Common myeloid progenitor, CD34-positive (primary cell): Measurements from ENCODE around the gene PVR.
A peak's percentile ranks its signal among the peaks of the same experiment; 100 is the strongest.

ENCODE experiments used
- CTCF ChIA-PET: fragments of 350-600 bp; sonication (Branson Sonifier 250); formaldehyde crosslinking; loops from one replicate; lab custom pipeline; 2021; ENCODE audit warnings: antibody characterized with exemption; lab: Charles Lee
- POLR2A ChIA-PET: fragments of 350-600 bp; sonication (Branson Sonifier 250); formaldehyde crosslinking; loops from one replicate; lab custom pipeline; 2021; ENCODE audit warnings: antibody characterized with exemption; lab: Charles Lee
- DNase-seq, 3 donors: peaks; one replicate each; pipeline versions ENCODE4 v3.0.0 to v3.0.0-alpha.2; 2013
- H3K27ac ChIP-seq, 2 experiments: 1 replicate in 1 of 2; 2 replicates in 1 of 2; pipeline ENCODE4 v1.7.0; 2013; ENCODE audit warnings: inconsistent platforms in 2 of 2, low read length in 2 of 2, mild to moderate bottlenecking in 2 of 2, low read depth in 1 of 2, moderate library complexity in 1 of 2; ENCODE audit not compliant: severe bottlenecking in 2 of 2, insufficient read depth in 1 of 2, poor library complexity in 1 of 2
- H3K27me3 ChIP-seq, 5 experiments: replicated peaks in 2 of 5; 1 replicate in 3 of 5; 2 replicates in 2 of 5; pipeline versions ENCODE4 v1.6.1 to v1.7.0; 2013; ENCODE audit warnings: low read length in 4 of 5, mild to moderate bottlenecking in 2 of 5, moderate library complexity in 2 of 5, inconsistent platforms in 1 of 5; ENCODE audit not compliant: insufficient read depth in 5 of 5, control insufficient read depth in 4 of 5
- H3K36me3 ChIP-seq, 4 experiments: 1 replicate in 2 of 4; 2 replicates in 2 of 4; pipeline versions ENCODE4 v1.6.1 to v1.7.0; 2013; ENCODE audit warnings: low read length in 3 of 4, control low read depth in 1 of 4, mild to moderate bottlenecking in 1 of 4; ENCODE audit not compliant: control insufficient read depth in 4 of 4, insufficient read depth in 4 of 4
- H3K4me1 ChIP-seq, 4 experiments: 1 replicate in 3 of 4; 2 replicates in 1 of 4; pipeline versions ENCODE4 v1.6.1 to v1.7.1; 2013; ENCODE audit warnings: low read length in 3 of 4, mild to moderate bottlenecking in 3 of 4, control low read depth in 1 of 4, inconsistent platforms in 1 of 4, moderate library complexity in 1 of 4; ENCODE audit not compliant: control insufficient read depth in 4 of 4, insufficient read depth in 4 of 4; ENCODE audit errors: control extremely low read depth in 1 of 4
- H3K4me3 ChIP-seq, 7 experiments: 1 replicate in 4 of 7; 2 replicates in 3 of 7; pipeline versions ENCODE4 v1.5.1 to v1.7.0; 2013; ENCODE audit warnings: mild to moderate bottlenecking in 7 of 7, low read length in 6 of 7, moderate library complexity in 6 of 7, inconsistent platforms in 2 of 7, low read depth in 2 of 7, control low read depth in 1 of 7; ENCODE audit not compliant: insufficient read depth in 4 of 7, control insufficient read depth in 1 of 7; ENCODE audit errors: extremely low read depth in 1 of 7
- H3K9me3 ChIP-seq, 5 experiments: 1 replicate in 4 of 5; 2 replicates in 1 of 5; pipeline versions ENCODE4 v1.6.1 to v1.7.1; 2013; ENCODE audit warnings: low read length in 4 of 5, mild to moderate bottlenecking in 2 of 5, inconsistent platforms in 1 of 5, low read depth in 1 of 5, moderate library complexity in 1 of 5; ENCODE audit not compliant: control insufficient read depth in 4 of 5, insufficient read depth in 2 of 5; ENCODE audit errors: control extremely low read depth in 1 of 5
- WGBS: methylation state at CpG from one replicate; pipeline ENCODE4 v1.1.5; 2013; ENCODE audit not compliant: insufficient coverage; 5-methylcytosine and 5-hydroxymethylcytosine counted together

Gene PVR

GRCh38 chr19:44692379-44692721 lies 48.6 kb downstream of the PVR start:
- H3K9me3 ChIP-seq = no peaks in the 10 kb centered on the region
- H3K27me3 ChIP-seq = no peaks in the 10 kb centered on the region
- peak overlapping the region in 1 of 2 experiments; percentile 8 for H3K27ac ChIP-seq
- DNase-seq = no peak
- peaks cover 4 to 47% (median 38%) of the 10 kb centered on the region in 4 experiments for H3K4me1 ChIP-seq
- H3K4me3 ChIP-seq = peak overlapping the region in 4 of 7 experiments; percentile 9 to 30 (median 17)
- 19% methylated on average over 4 of the region's 5 CpGs for WGBS
- CTCF ChIA-PET = interaction anchor here (1.0 to 8.7 kb wide), 3 partner anchors 31 to 81 kb away, joined by 3 to 138 read pairs (median 109); partner anchors contain the start of gene CBLC
- POLR2A ChIA-PET = interaction anchor here (0.8 kb wide), 1 partner anchor 61 kb away, joined by 3 read pairs; no protein-coding TSS in a partner anchor
- H3K36me3 ChIP-seq = no peaks in the 10 kb centered on the region

- Histone ChIP-seq H3K27ac (no peak overlapping the region), H3K4me1 (peaks cover 4 to 57% (median 45%) of the 10 kb centered on the region in 4 experiments), H3K36me3 (no peaks in the 10 kb centered on the region), H3K9me3 (no peaks in the 10 kb centered on the region), H3K27me3 (no peaks in the 10 kb centered on the region), H3K4me3 (no peak overlapping the region)
- ChIA-PET CTCF (interaction anchor here (1.0 to 2.0 kb wide), 7 partner anchors 19 to 77 kb away, joined by 3 to 8 read pairs (median 3); no protein-coding TSS in a partner anchor), POLR2A (no interaction called here)
- WGBS = no CpG with 5 or more reads among the region's 2 CpGs
- DNase-seq = peak in 2 of 3 donors; percentile 42 to 48
These were observed 50.5 kb downstream of the PVR start for GRCh38 chr19:44694184-44694579.

GRCh38 chr19:44696939-44697669 lies 53.4 kb downstream of the PVR start:
- Histone ChIP-seq H3K9me3 (no peaks in the 10 kb centered on the region), H3K27ac (no peak overlapping the region), H3K36me3 (no peaks in the 10 kb centered on the region), H3K27me3 (no peaks in the 10 kb centered on the region), H3K4me1 (peaks cover 4 to 38% (median 27%) of the 10 kb centered on the region in 4 experiments), H3K4me3 (peak overlapping the region in 2 of 7 experiments; percentile 17 to 39)
- POLR2A ChIA-PET = no interaction called here
- peak in 2 of 3 donors; percentile 62 to 63 for DNase-seq
- WGBS = 56% methylated on average over 15 of the region's 22 CpGs
- CTCF ChIA-PET = no interaction called here

- DNase-seq = no peak
- POLR2A ChIA-PET = interaction anchor here (0.6 kb wide), 1 partner anchor 23 kb away, joined by 4 read pairs; no protein-coding TSS in a partner anchor
- no peak overlapping the region for H3K27ac ChIP-seq
- peak overlapping the region in 2 of 7 experiments; percentile 17 to 39 for H3K4me3 ChIP-seq
- no peaks in the 10 kb centered on the region for H3K9me3 ChIP-seq
- no peaks in the 10 kb centered on the region for H3K36me3 ChIP-seq
- CTCF ChIA-PET = no interaction called here
- H3K4me1 ChIP-seq = peaks cover 1 to 33% (median 22%) of the 10 kb centered on the region in 4 experiments
- no peaks in the 10 kb centered on the region for H3K27me3 ChIP-seq
- 91% methylated on average over 4 of the region's 4 CpGs for whole genome bisulfite sequencing
These were observed 53.9 kb downstream of the PVR start for GRCh38 chr19:44697670-44698034.

GRCh38 chr19:44698492-44699201 lies 54.9 kb downstream of the PVR start, which contains the start of gene CEACAM16:
Gene CEACAM16 (plus strand): TSS chr19:44699151. CDS start chr19:44701457, 2,306 bp downstream.
- 97% methylated on average over 13 of the region's 13 CpGs for WGBS
- CTCF ChIA-PET = no interaction called here

GRCh38 chr19:44700547-44700946 lies 56.8 kb downstream of the PVR start:
- Histone ChIP-seq H3K4me1 (peaks cover 0 to 27% (median 19%) of the 10 kb centered on the region in 4 experiments), H3K27me3 (no peaks in the 10 kb centered on the region), H3K9me3 (no peaks in the 10 kb centered on the region), H3K4me3 (no peak overlapping the region), H3K36me3 (no peaks in the 10 kb centered on the region), H3K27ac (no peak overlapping the region)
- no peak for DNase-seq
- WGBS = 98% methylated on average over 4 of the region's 5 CpGs
- POLR2A ChIA-PET = no interaction called here
- CTCF ChIA-PET = interaction anchor here (0.9 to 1.2 kb wide), 2 partner anchors 14 to 21 kb away, joined by 3 read pairs; no protein-coding TSS in a partner anchor

More at GRCh38 chr19:44698492-44699201, 54.9 kb downstream of the PVR start, which contains the start of gene CEACAM16:
- no peak within 1 kb of the TSS for H3K4me3 ChIP-seq
- H3K27me3 ChIP-seq = no peaks in the 10 kb centered on the region
- DNase-seq = no peak
- H3K4me1 ChIP-seq = peaks cover 0 to 31% (median 19%) of the 10 kb centered on the region in 4 experiments
- no peaks in the 10 kb centered on the region for H3K36me3 ChIP-seq
- H3K27ac ChIP-seq = no peak within 1 kb of the TSS
- no peaks in the 10 kb centered on the region for H3K9me3 ChIP-seq
- POLR2A ChIA-PET = no interaction called here
